GM21737 (cell line): Measurements from ENCODE around the gene INMT.

Experiments
- ATAC-seq: cut with Tn5 transposase; IDR thresholded peaks from one replicate; pipeline ENCODE4 v1.9.1; 2021; ENCODE audit warnings: mild to moderate bottlenecking, moderate library complexity; ENCODE audit not compliant: unreplicated experiment

The INMT gene

GRCh38 chr7:30750683-30751650 lies 968 bp upstream of the INMT start:
- ATAC-seq = no peak

- no peak for ATAC-seq
Observed at GRCh38 chr7:30752484-30752883, 549 bp downstream of the INMT start.

GRCh38 chr7:30752979-30753378 lies 1.0 kb downstream of the INMT start:
- no peak for ATAC-seq

- ATAC-seq = no peak
Observed at GRCh38 chr7:30754315-30754877, 2.5 kb downstream of the INMT start.

- no peak for ATAC-seq
Observed at GRCh38 chr7:30755384-30756154, 3.6 kb downstream of the INMT start.

- no peak for ATAC-seq
Observed at GRCh38 chr7:30757342-30757692, 5.4 kb downstream of the INMT start.

- no peak for ATAC-seq
Observed at GRCh38 chr7:30760514-30761213, 8.7 kb downstream of the INMT start.

GRCh38 chr7:30761214-30762156 lies 9.6 kb downstream of the INMT start:
- ATAC-seq = no peak

GRCh38 chr7:30764030-30764975 lies 12.4 kb downstream of the INMT start:
- peak; percentile 70 for ATAC-seq

- no peak for ATAC-seq
Observed at GRCh38 chr7:30765408-30765807, 13.5 kb downstream of the INMT start.

GRCh38 chr7:30770845-30771173 lies 18.9 kb downstream of the INMT start:
- no peak for ATAC-seq

- peak; percentile 78 for ATAC-seq
Observed at GRCh38 chr7:30771174-30771879, 19.4 kb downstream of the INMT start, which contains the start of gene MINDY4. Gene MINDY4, plus strand, starts transcription at chr7:30771417. Its CDS starts 77 bp downstream, at chr7:30771494.

GRCh38 chr7:30771880-30772425 lies 20.0 kb downstream of the INMT start:
- ATAC-seq = no peak

- no peak for ATAC-seq
Observed at GRCh38 chr7:30772984-30773383, 21.0 kb downstream of the INMT start.

- ATAC-seq = no peak
Observed at GRCh38 chr7:30775992-30776391, 24.1 kb downstream of the INMT start.

- no peak for ATAC-seq
Observed at GRCh38 chr7:30776971-30777370, 25.0 kb downstream of the INMT start.

- no peak for ATAC-seq
Observed at GRCh38 chr7:30778255-30779025, 26.5 kb downstream of the INMT start.
